OCI-LY7 (cell line): ENCODE data around the gene GPANK1. TPM values are rescaled to one million over a fixed set of nuclear protein-coding genes. Genes with fewer than 3 reads are reported as not detected.
A peak's percentile ranks its signal among the peaks of the same experiment; 100 is the strongest.

Source experiments
- BruUV-seq: library from RNA; stranded (reverse); fragments of 400-500 nt; replicated peaks from 2 replicates; lab custom pipeline; 2021; lab: Mats Ljungman, UMichigan
- CTCF ChIA-PET: fragments of 300-600 bp; sonication (Branson Sonifier 250); formaldehyde crosslinking; loops from one replicate; lab custom pipeline; 2022; ENCODE audit warnings: antibody characterized with exemption; ENCODE audit not compliant: unreplicated experiment; lab: Charles Lee
- POLR2A ChIA-PET: fragments of 300-600 bp; sonication (Branson Sonifier 250); formaldehyde crosslinking; loops from one replicate; lab custom pipeline; 2022; ENCODE audit warnings: antibody characterized with exemption; lab: Charles Lee
- DNase-seq: peaks from one replicate; pipeline ENCODE4 v3.0.0-alpha.2; 2015; ENCODE audit warnings: low spot score
- H2AFZ ChIP-seq: fragments of 200-600 bp; sonication (generic), shearing (Covaris generic); 2 replicates; pipeline ENCODE4 v1.6.1; 2014; ENCODE audit warnings: mild to moderate bottlenecking, antibody characterized with exemption, low read length, moderate library complexity
- H3K27ac ChIP-seq: fragments of 200-600 bp; sonication (generic); 2 replicates; pipeline ENCODE4 v1.5.1; 2014; ENCODE audit warnings: mixed run types, low read depth, mild to moderate bottlenecking, moderate library complexity, low read length, inconsistent platforms; ENCODE audit not compliant: poor library complexity, severe bottlenecking
- H3K36me3 ChIP-seq: fragments of 200-600 bp; sonication (generic); 2 replicates; pipeline ENCODE4 v1.6.1; 2014; ENCODE audit warnings: mild to moderate bottlenecking, antibody characterized with exemption, low read length, moderate library complexity, mixed read lengths; ENCODE audit not compliant: insufficient read depth
- H3K4me1 ChIP-seq: fragments of 200-600 bp; sonication (generic); 2 replicates; pipeline ENCODE4 v1.5.1; 2014; ENCODE audit warnings: mild to moderate bottlenecking, low read length; ENCODE audit not compliant: insufficient read depth, poor library complexity, severe bottlenecking
- H3K4me2 ChIP-seq: fragments of 200-600 bp; sonication (generic); 2 replicates; pipeline ENCODE4 v1.6.1; 2014; ENCODE audit warnings: mild to moderate bottlenecking, low read length
- H3K4me3 ChIP-seq: fragments of 200-600 bp; sonication (generic); 2 replicates; pipeline ENCODE4 v1.5.1; 2014; ENCODE audit warnings: mild to moderate bottlenecking, low read depth, low read length; ENCODE audit not compliant: poor library complexity, severe bottlenecking
- H3K79me2 ChIP-seq: fragments of 200-600 bp; sonication (generic); 2 replicates; pipeline ENCODE4 v1.6.1; 2016; ENCODE audit warnings: low read depth, mild to moderate bottlenecking, low read length, moderate library complexity, mixed read lengths; ENCODE audit not compliant: insufficient read depth
- H3K9me2 ChIP-seq: fragments of 200-600 bp; sonication (generic); 2 replicates; pipeline ENCODE4 v1.6.1; 2016; ENCODE audit warnings: mild to moderate bottlenecking, low read length, mixed read lengths; ENCODE audit not compliant: insufficient read depth
- H3K9me3 ChIP-seq: fragments of 200-600 bp; sonication (generic); 2 replicates; pipeline ENCODE4 v1.6.1; 2014; ENCODE audit warnings: mild to moderate bottlenecking, mixed run types, low read length, mixed read lengths
- H4K20me1 ChIP-seq: fragments of 200-600 bp; sonication (generic); 2 replicates; pipeline ENCODE4 v1.6.1; 2014; ENCODE audit warnings: mild to moderate bottlenecking, antibody characterized with exemption, low read length, moderate library complexity, mixed read lengths; ENCODE audit not compliant: insufficient read depth
- CTCF ChIP-seq: fragments of 200-600 bp; sonication (generic); conservative IDR thresholded peaks from 2 replicates; pipeline ENCODE4 v1.5.1; 2014; ENCODE audit warnings: mild to moderate bottlenecking, antibody characterized with exemption, low read length, moderate library complexity, mixed read lengths
- EZH2phosphoT487 ChIP-seq: fragments of 200-600 bp; sonication (generic); IDR thresholded peaks from 2 replicates; pipeline ENCODE4 v1.6.1; 2018; ENCODE audit warnings: low read depth, borderline replicate concordance, mild to moderate bottlenecking, mixed run types, antibody characterized with exemption, low read length, moderate library complexity, mixed read lengths
- intact Hi-C: fragments of 100-400 bp; cut with micrococcal nuclease; formaldehyde crosslinking; loops from one replicate; pipeline ENCODE4 v1.10.0; 2022; ENCODE audit not compliant: unreplicated experiment
- total RNA-seq, 2 experiments: library from RNA; depleted of rRNA in 1 of 2; stranded (reverse); fragments of >200 nt in 1 of 2; shearing (Covaris generic) in 1 of 2; gene quantifications; 2 replicates each; pipeline ENCODE4 v1.2.3, GENCODE V29; 2014 to 2022

Gene GPANK1
- total RNA-seq, 2 experiments from 2014 or later, result 34.3 to 40.7 TPM

GRCh38 chr6:31642798-31643570 is 21.8 kb downstream of the GPANK1 start:
- no TSS peak for BruUV-seq
- H3K36me3 ChIP-seq, result peaks cover 93% of the 10 kb centered on the region
- CTCF ChIA-PET, result no interaction called here
- H3K79me2 ChIP-seq, result no peaks in the 10 kb centered on the region
- TF ChIP-seq EZH2phosphoT487 (no peak), CTCF (no peak)
- no peak overlapping the region for H3K4me2 ChIP-seq
- intact Hi-C loops, result no loop called here
- DNase-seq, result no peak
- no peak overlapping the region for H3K27ac ChIP-seq
- POLR2A ChIA-PET, result interaction anchor here (0.6 to 1.2 kb wide), 3 partner anchors 16 to 63 kb away, joined by 3 to 4 read pairs (median 3); no protein-coding TSS in a partner anchor
- no peaks in the 10 kb centered on the region for H3K9me2 ChIP-seq
- peaks cover 3% of the 10 kb centered on the region for H3K4me1 ChIP-seq
- H4K20me1 ChIP-seq, result no peaks in the 10 kb centered on the region
- no peak overlapping the region for H2AFZ ChIP-seq
- no peaks in the 10 kb centered on the region for H3K9me3 ChIP-seq
- no peak overlapping the region for H3K4me3 ChIP-seq

DNA sequence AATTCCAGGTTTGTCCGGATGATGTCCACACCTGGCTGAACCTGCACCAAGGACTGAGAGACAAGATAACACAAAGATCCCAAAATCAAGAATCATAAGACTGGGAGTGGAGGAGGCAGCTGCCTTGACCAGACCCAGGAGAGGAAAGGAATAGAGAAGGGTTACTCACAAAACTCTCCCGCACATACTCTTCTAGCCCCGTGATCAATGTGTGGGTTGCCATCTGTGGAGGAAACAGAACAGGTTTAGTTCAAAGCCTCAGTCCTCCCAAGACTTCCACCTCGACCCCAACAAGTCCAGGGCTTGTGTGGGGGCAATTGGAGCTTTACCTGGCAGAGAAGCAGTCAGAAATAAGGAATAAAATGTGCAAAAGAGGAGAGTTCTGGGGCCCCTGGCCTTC is 23.4 kb downstream of the GPANK1 start:
- no peaks in the 10 kb centered on the region for H3K9me2 ChIP-seq
- H2AFZ ChIP-seq, result no peak overlapping the region
- H3K4me1 ChIP-seq, result peaks cover 10% of the 10 kb centered on the region
- H3K9me3 ChIP-seq, result no peaks in the 10 kb centered on the region
- no peak for DNase-seq
- ChIA-PET POLR2A (no interaction called here), CTCF (no interaction called here)
- no peak overlapping the region for H3K4me3 ChIP-seq
- TF ChIP-seq EZH2phosphoT487, result no peak
- no peak for TF ChIP-seq CTCF
- intact Hi-C loops, result no loop called here
- H3K36me3 ChIP-seq, result peaks cover 96% of the 10 kb centered on the region
- BruUV-seq, result no TSS peak
- no peaks in the 10 kb centered on the region for H3K79me2 ChIP-seq
- H3K4me2 ChIP-seq, result no peak overlapping the region
- no peaks in the 10 kb centered on the region for H4K20me1 ChIP-seq
- H3K27ac ChIP-seq, result no peak overlapping the region

DNA sequence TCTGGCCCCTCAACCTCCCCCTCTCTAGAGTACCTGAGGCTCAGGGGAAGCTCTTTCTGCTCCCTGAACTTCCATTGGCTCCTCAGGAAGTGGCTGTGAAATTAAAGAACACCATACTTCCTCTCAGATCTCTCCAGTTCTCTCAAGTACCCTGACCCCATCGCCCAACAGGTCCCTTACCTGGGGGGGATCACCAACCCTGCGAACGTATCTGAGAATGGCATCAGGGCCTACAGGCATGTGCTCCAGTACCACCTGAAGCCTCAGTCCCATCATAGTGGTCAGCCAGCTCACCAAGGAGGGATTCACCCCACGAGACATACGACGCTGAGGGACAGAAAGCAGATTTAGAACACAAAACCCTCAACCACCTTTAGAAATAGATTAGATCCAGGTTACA is 24.2 kb downstream of the GPANK1 start:
- H2AFZ ChIP-seq, result no peak overlapping the region
- H3K79me2 ChIP-seq, result no peaks in the 10 kb centered on the region
- no peaks in the 10 kb centered on the region for H3K9me3 ChIP-seq
- H3K36me3 ChIP-seq, result peaks cover 96% of the 10 kb centered on the region
- no peak for DNase-seq
- CTCF ChIA-PET, result no interaction called here
- TSS peak; percentile 88 for BruUV-seq
- intact Hi-C loops, result no loop called here
- H3K27ac ChIP-seq, result no peak overlapping the region
- H3K4me2 ChIP-seq, result no peak overlapping the region
- no peaks in the 10 kb centered on the region for H4K20me1 ChIP-seq
- no peak overlapping the region for H3K4me3 ChIP-seq
- POLR2A ChIA-PET, result interaction anchor here (0.5 to 1.6 kb wide), 3 partner anchors 18 to 100 kb away, joined by 3 to 9 read pairs (median 4); no protein-coding TSS in a partner anchor
- H3K9me2 ChIP-seq, result no peaks in the 10 kb centered on the region
- TF ChIP-seq CTCF, result no peak
- no peak for TF ChIP-seq EZH2phosphoT487
- peaks cover 10% of the 10 kb centered on the region for H3K4me1 ChIP-seq
